Omental fat pad (tissue), 4 donors: Measurements from ENCODE around the gene PID1. TPM values are rescaled to one million over a fixed set of nuclear protein-coding genes. Genes with fewer than 3 reads are reported as not detected.

Experiments used
- ATAC-seq: fragments of 150-250 bp; one replicate; pipeline ENCODE4 v1.9.1; 2016; ENCODE audit warnings: mild to moderate bottlenecking, moderate library complexity; ENCODE audit not compliant: low FRiP score
- DNase-seq: peaks from one replicate; pipeline ENCODE4 v3.0.0-alpha.2; 2019; ENCODE audit warnings: low spot score
- total RNA-seq, 4 donors: library from RNA; depleted of rRNA; stranded (reverse); fragments of >200 nt; gene quantifications; one replicate each; pipeline ENCODE4 v1.1.0, GENCODE V29; 2016
- TF ChIP-seq, protein P1 (sequence below), 3 donors: fragments of 450-650 bp; IDR thresholded peaks; one replicate each; pipeline ENCODE4 v1.5.1; 2016 to 2017; ENCODE audit warnings: antibody characterized with exemption in 3 of 3, mild to moderate bottlenecking in 3 of 3, moderate library complexity in 2 of 3

Gene PID1, protein sequence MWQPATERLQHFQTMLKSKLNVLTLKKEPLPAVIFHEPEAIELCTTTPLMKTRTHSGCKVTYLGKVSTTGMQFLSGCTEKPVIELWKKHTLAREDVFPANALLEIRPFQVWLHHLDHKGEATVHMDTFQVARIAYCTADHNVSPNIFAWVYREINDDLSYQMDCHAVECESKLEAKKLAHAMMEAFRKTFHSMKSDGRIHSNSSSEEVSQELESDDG
- 10 to 100 TPM; 20.7 to 98.7 (median 59.1) TPM for total RNA-seq

DNA sequence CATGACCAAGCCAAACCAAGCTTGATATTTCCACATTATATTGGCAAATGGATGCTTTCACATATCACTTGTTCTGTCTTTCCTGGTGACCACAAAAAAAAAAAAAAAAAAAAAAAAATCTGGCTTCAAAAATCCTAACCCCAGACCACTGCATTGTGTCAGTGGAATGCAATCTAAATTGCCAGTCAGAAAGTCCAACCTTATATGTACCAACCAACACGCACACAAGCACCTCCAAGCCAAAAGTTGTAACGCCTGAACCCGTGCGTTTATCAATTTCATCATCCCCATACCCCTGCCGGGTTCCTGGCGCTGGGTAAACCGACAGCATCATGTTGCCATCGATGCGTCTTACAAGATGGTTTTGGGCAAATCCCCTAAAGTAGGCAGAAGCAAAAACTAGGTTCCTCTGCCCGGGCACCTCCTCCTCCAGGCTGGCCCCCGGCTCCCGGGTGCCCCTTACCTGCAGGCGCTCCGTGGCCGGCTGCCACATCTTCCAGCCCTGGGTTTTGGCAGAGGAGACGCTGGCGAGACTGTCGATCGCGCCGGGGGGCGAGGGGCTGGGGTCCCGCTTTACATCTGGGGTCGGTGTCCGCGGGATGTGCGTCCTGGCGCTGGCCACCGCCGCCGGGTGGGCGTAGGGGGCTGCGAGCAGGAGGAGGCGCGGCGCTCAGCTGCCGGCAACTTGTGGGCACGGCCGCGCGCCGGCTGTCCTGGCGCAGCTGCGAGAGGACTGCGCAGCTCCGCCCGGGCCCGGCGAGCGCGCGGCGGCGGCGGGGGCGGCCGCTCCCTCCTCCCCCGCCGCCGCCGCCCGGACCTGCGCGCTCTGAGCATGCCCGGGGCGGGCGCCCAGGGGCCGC is at the start of gene PID1:
Gene PID1, minus strand, starts transcription at position 737 of the 860 bp plus-strand sequence. Its CDS starts 244 bp downstream, at position 493.
- peak; percentile 76 for ATAC-seq
- DNase-seq: no peak
- TF ChIP-seq, protein P1, sequence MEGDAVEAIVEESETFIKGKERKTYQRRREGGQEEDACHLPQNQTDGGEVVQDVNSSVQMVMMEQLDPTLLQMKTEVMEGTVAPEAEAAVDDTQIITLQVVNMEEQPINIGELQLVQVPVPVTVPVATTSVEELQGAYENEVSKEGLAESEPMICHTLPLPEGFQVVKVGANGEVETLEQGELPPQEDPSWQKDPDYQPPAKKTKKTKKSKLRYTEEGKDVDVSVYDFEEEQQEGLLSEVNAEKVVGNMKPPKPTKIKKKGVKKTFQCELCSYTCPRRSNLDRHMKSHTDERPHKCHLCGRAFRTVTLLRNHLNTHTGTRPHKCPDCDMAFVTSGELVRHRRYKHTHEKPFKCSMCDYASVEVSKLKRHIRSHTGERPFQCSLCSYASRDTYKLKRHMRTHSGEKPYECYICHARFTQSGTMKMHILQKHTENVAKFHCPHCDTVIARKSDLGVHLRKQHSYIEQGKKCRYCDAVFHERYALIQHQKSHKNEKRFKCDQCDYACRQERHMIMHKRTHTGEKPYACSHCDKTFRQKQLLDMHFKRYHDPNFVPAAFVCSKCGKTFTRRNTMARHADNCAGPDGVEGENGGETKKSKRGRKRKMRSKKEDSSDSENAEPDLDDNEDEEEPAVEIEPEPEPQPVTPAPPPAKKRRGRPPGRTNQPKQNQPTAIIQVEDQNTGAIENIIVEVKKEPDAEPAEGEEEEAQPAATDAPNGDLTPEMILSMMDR (IDR thresholded peaks at IDR 0.05): no peak

DNA sequence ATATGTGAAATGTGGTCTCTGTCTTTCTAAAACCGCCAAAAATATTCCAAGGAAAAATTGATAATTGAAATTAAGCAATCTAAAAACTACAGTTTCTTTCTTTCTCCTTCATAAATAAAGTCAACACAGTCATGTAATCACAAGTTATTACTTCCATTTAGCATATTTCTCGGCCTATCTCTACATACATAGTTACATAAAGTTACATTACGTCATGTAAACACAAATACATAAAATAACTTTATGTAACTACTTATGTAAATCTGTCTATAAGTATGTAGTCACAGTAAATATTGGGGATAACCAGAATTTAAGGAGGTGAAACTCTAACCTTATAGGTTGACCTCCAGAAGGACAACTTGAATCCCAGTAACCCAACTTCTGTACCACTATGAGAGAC is 48.5 kb upstream of the PID1 start:
- no peak for ATAC-seq
- DNase-seq: no peak
- TF ChIP-seq, protein P1 (IDR thresholded peaks at IDR 0.05): no peak

DNA sequence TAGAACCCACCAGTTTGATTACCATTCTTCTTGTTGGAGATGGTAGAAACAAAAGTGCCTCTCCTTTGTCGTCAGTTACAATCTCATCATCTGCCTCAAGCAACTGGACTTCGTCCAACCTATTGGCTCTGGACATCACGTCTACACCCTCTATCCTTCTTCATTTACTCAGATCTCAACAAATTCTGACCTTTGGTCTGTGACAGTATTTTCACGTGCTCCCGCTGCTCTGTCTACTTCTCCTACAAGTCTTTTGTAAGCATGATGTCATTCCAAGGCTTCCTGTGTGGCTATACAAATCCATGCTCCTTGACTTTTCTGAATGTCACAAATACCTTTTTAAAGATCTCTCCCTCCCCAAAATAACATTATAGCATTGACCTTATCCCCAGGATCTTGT is 43.0 kb upstream of the PID1 start:
- DNase-seq (no peak), ATAC-seq (no peak)
- TF ChIP-seq, protein P1 (IDR thresholded peaks at IDR 0.05): no peak

DNA sequence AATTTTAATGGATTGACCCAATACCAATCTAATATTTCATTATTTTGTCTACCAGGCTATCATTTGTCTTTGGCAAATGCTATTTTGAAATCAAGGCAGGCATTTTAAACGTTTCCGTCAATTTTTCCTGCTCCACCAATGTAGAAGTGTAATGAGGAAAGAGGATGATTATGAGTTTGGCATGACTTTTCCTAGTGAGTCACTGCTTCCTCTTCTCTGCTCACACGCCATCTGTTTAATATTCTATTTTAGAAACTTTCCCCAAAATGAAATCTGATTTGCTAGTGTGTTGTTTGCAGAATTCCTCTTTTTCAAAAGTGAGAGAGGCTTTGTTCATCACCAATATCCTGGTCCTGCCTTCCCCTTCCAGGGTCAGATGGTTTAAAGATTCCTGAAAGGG is 42.5 kb upstream of the PID1 start:
- TF ChIP-seq, protein P1 (IDR thresholded peaks at IDR 0.05): no peak
- ATAC-seq: no peak

DNA sequence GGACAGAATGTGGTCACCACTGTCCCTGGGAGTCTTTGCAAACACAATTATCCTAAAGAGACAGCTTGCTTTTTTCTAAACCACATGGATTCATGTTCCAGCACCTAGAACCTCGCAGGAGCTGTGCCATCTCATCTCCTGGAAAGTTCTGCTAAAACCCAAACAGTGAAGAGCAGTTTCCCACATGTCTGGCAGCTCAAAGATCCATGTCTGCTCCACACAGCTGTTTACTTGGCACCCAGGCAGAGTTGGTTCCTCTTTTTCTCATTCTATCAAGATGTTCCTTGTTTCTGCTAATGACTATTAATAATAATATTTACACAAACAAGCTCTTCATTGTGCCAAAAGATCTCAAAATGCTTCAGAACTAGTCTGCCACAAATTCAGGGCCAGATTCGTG is 30.1 kb upstream of the PID1 start:
- no peak for DNase-seq
- ATAC-seq: no peak
- TF ChIP-seq, protein P1 (IDR thresholded peaks at IDR 0.05): no peak

More for the DNA sequence above, 42.5 kb upstream of the PID1 start:
- DNase-seq: no peak

DNA sequence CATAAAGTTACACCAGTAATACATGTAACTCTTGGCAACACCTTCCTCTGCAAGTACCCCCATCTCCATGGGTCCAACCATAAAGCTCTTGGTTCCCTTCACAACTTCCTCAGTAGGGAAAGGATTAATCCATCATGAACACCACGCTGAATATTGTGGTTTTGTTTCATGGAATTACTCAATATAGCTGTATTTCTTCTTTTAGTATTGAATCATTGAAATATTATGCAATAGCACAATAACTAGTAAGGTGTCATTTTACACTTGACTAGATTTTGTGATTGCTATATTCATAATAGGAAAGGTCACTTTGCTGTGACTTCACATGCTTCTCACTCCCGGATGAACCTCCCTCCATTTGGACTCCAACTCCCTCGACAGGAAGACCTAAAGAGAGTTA is 29.7 kb upstream of the PID1 start:
- ATAC-seq: no peak
- DNase-seq: no peak
- TF ChIP-seq, protein P1 (IDR thresholded peaks at IDR 0.05): no peak
